GM21360 (cell line): Measurements from ENCODE around the gene PTPRG.
"Not testable (repeated sequence)": the region's sequence is repeated elsewhere in the genome, so short reads cannot be mapped to it uniquely, and the experiment has no call there.

Experiments used
- ATAC-seq: cut with Tn5 transposase; IDR thresholded peaks from one replicate; pipeline ENCODE4 v1.9.1; 2021; ENCODE audit warnings: mild to moderate bottlenecking, moderate library complexity; ENCODE audit not compliant: unreplicated experiment

PTPRG gene

GRCh38 chr3:61561374-61562041 is at the start of gene PTPRG:
PTPRG (plus strand) TSS chr3:61561571; CDS start chr3:61562288, 717 bp downstream.
- ATAC-seq: peak; percentile 52

- peak; percentile 53 for ATAC-seq
These were observed 42.8 kb upstream of the PTPRG start for GRCh38 chr3:61518590-61518989.

GRCh38 chr3:61520966-61521628 is 40.3 kb upstream of the PTPRG start:
- peak; percentile 97 for ATAC-seq

GRCh38 chr3:61522060-61522459 is 39.3 kb upstream of the PTPRG start:
- ATAC-seq: no peak

GRCh38 chr3:61522626-61523025 is 38.7 kb upstream of the PTPRG start:
- no peak for ATAC-seq

GRCh38 chr3:61524933-61525332 is 36.4 kb upstream of the PTPRG start:
- ATAC-seq: no peak

GRCh38 chr3:61526308-61526707 is 35.1 kb upstream of the PTPRG start:
- ATAC-seq: no peak

GRCh38 chr3:61527011-61527410 is 34.4 kb upstream of the PTPRG start:
- ATAC-seq: no peak

GRCh38 chr3:61530355-61530754 is 31.0 kb upstream of the PTPRG start:
- no peak for ATAC-seq

GRCh38 chr3:61531528-61531927 is 29.8 kb upstream of the PTPRG start:
- ATAC-seq: no peak

GRCh38 chr3:61532739-61533500 is 28.5 kb upstream of the PTPRG start:
- ATAC-seq: no peak

GRCh38 chr3:61535826-61536225 is 25.5 kb upstream of the PTPRG start:
- ATAC-seq: no peak

GRCh38 chr3:61537366-61537765 is 24.0 kb upstream of the PTPRG start:
- no peak for ATAC-seq

GRCh38 chr3:61538486-61538885 is 22.9 kb upstream of the PTPRG start:
- no peak for ATAC-seq

GRCh38 chr3:61541694-61542093 is 19.7 kb upstream of the PTPRG start:
- no peak for ATAC-seq

- no peak for ATAC-seq
These were observed 15.7 kb upstream of the PTPRG start for GRCh38 chr3:61545716-61546115.

- ATAC-seq: no peak
These were observed 13.7 kb upstream of the PTPRG start for GRCh38 chr3:61547625-61548024.

- not testable (repeated sequence) for ATAC-seq
These were observed 8.7 kb upstream of the PTPRG start for GRCh38 chr3:61552704-61553103.

GRCh38 chr3:61559136-61559731 is 2.1 kb upstream of the PTPRG start:
- ATAC-seq: no peak

- peak; percentile 46 for ATAC-seq
These were observed 626 bp upstream of the PTPRG start for GRCh38 chr3:61560517-61561373.
